ENCODE results near the gene FHOD3.

- TF ChIP-seq EZH2 (IDR thresholded peaks at IDR 0.05; ENCODE audit: low read depth): no peak
- no peak for TF ChIP-seq CTCF (conservative IDR thresholded peaks at IDR 0.05)
Measured at GRCh38 chr18:36805105-36805504, 507.6 kb downstream of the FHOD3 start.

Data from PC-9 (cell line).